NCI-H128 (cell line): Measurements from ENCODE around the gene EXOC6B.

ENCODE experiments used
- DNase-seq: peaks from one replicate; lab custom pipeline; 2025; ENCODE audit not compliant: unreplicated experiment; lab: John Stamatoyannopoulos, UW

EXOC6B gene

DNA sequence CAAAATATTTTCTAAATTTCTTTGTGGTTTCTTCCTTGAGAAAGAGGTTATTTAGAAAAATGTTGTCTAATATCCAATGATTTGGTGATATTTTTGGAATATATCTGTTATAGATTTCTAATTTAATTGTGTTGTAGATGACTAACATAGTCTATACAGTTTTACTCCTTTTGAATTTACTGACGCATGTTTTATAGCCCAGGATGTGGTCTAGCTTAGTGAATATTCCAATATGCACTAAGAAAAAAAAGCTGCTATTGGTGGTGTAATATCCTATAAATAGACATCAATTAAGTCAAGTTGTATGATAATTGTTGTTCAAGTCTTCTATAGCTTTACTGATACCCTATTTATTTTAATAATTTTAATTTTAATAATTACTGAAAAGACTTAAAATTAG, 437.6 kb downstream of the EXOC6B start:
- DNase-seq, result no peak

DNA sequence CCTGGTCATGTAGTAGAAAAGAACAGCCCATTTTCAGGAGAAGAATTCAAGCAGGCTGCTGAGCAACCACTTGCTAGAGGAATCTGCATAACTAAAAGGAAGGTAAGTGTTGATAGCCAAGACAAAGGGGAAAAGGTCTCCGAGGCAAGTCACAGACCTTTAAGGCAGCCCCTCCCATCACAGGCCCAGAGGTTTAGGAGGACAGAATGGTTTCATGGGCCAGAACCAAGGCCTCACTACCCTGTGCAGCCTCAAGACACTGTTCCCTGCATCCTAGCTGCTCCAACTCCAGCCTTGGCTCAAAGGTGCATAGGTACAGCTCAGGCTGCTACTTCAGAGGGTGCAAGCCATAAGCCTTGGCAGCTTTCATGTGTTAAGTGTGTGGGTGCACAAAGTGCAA, 439.5 kb downstream of the EXOC6B start:
- DNase-seq, result no peak

DNA sequence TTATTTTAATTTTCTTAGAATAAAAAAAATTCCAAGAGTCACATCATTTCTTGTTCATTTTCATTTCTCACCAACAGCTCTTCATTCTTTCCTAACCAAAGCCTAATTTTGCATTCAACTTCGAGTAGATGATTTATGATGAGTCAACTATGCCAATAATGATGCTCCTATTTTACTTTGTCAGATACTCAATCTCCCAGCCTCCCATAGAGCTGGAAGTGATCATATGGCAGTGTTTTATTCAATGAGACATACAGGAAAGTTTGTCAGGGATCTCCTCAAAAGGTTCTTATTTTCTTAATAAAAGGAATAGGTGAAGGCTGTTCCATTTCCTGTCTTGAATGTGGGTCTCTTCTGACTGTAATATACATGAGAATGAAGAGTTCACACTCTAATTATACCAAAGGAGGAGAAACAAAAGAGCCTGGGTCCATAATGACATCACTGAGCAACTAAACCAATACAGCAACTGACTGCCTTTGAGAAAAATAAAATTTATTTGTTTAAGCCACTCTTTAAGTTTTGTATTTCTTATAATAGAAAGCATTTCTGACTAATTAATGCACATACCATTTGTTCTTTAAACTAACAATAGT, 447.0 kb downstream of the EXOC6B start:
- no peak for DNase-seq

GRCh38 chr2:72367530-72368225, 458.2 kb downstream of the EXOC6B start:
- DNase-seq, result no peak

DNA sequence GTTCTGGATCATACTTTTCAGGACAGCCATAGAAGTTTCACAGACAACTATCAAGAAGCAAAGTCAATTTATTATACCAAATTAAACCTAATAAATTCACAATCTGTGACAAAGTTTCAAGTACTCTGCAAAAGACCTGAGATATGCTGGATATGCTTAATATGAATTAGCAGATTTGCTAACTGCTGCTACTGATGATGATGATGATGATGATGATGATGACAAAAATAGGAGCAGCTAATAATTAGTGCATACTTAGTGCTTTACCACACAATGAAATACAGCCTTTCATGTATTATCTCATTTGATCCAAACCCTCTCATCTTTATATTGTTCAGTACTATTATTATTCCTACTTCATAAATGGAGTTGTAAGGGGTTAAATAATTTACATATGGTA, 462.4 kb downstream of the EXOC6B start:
- DNase-seq, result no peak

DNA sequence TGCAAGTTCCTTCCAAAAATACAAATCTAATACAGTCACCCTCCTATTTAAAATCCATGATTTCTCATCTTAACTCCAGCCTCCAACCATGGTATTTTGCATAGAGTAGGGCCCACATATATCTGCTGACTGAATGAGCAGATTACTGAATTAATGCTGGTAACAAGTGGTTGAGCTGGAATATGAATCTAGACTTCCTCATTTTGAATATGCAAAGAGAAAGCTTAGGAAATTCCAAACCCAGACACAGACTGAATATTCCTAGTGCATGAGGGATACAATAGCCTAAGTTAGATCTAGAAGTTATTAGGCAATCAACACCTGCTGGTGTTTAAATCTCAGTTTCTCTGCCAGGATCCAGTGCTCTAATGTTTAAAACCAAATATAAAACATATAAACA, 463.1 kb downstream of the EXOC6B start:
- DNase-seq, result no peak

DNA sequence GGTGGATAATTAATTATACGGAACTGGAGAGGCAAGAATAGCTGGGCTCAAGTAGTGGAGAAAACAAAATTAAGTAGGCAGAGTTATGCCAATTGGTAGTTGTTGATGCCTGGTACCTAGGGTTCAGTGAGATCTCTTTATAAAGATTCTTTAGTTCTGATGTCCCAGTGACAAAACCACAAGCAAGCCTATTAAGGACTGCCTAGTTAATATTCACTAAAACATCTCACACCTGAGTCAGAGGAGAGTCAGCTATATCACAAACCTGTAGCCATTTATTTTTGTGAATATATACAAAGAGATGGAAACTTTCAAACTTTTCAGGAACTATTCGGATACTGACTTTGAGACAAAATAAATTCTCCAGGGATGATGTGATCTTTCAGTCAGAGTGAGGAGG, 464.3 kb downstream of the EXOC6B start:
- no peak for DNase-seq

GRCh38 chr2:72361042-72361441, 464.8 kb downstream of the EXOC6B start:
- no peak for DNase-seq

GRCh38 chr2:72350852-72351251, 475.0 kb downstream of the EXOC6B start:
- no peak for DNase-seq

- DNase-seq, result no peak
Observed at GRCh38 chr2:72349016-72349415, 476.8 kb downstream of the EXOC6B start.

DNA sequence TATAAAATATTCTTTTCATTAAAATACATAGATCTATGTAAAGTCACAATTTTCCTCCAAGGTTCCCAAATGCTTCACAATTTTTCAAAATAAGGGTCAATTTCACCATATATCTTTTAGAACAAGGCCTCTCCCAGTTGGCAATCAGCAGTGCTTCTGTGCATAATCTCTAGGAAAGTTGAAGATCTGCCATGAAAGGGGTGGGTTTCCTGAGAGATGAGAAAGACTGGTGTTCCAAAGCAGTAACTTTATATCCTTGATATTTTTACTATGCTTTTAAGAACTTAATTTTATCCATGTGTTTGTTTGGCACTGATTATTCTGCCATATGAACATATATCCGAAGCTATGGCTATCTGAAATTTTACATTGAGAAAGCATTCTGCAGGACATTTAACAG, 478.8 kb downstream of the EXOC6B start:
- DNase-seq, result no peak

DNA sequence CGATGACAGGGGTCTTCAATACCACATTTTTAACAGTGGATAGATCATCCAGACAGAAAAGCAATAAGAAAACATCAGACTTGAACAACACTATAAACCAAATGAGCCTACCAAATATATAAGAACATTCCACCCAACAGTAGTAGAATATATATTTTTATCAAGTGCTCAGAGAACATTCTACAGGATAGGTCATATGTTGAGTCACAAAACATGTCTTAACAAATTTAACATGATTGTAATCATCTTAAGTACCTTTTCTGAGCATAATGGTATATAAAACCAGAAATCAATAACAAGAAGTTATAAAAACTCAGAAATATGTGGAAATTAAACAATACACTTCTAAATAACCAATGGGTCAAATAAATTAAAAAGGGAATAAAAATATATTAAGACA, 484.2 kb downstream of the EXOC6B start:
- DNase-seq, result no peak

GRCh38 chr2:72340665-72341064, 485.2 kb downstream of the EXOC6B start:
- DNase-seq, result no peak

GRCh38 chr2:72338076-72338475, 487.8 kb downstream of the EXOC6B start:
- DNase-seq, result no peak

- no peak for DNase-seq
Observed at GRCh38 chr2:72332720-72333119, 493.1 kb downstream of the EXOC6B start.

DNA sequence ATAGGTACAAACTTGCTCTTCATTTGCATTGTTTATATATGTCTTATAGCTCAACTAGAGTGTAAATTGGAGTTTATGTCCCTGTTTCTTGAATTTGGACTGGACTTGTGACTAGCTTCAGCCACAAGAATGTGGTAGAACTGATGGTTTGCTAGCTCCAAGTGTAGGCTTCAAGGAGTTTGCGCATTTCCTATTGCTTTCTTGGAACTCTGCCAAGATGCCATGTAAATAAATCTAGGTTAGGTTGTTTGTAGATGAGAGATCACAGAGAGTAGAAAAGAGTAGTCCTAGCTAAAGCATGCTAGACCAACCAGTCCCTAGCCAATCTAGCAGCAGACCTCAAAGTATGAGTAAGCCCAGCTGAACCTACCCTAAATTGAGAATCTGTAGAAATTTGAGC, 495.2 kb downstream of the EXOC6B start:
- no peak for DNase-seq

- no peak for DNase-seq
Observed at GRCh38 chr2:72326759-72327158, 499.1 kb downstream of the EXOC6B start.

- no peak for DNase-seq
Observed at GRCh38 chr2:72325592-72326422, 500.0 kb downstream of the EXOC6B start.

- DNase-seq, result no peak
Observed at GRCh38 chr2:72316774-72317173, 509.1 kb downstream of the EXOC6B start.

DNA sequence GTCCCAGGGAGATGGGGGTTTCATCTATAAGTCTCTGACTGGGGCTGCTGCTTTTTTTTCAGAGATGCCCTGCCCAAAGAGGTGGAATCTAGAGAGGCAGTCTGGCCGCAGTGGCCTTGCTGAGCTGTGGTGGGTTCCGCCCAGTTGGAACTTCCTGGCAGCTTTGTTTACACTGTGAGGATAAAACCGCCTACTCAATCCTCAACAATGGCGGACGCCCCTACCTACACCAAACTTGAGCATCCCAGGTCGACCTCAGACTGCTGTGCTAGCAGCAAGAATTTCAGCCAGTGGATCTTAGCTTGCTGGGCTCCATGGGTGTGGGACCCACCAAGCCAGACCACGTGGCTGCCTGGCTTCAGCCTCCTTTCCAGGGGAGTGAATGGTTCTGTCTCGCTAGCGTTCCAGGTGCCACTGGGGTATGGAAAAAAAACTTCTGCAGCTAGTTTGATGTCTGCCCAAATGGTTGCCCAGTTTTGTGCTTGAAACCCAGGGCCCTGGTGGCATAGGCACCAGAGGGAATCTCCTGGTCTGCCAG, 525.6 kb downstream of the EXOC6B start:
- no peak for DNase-seq

- no peak for DNase-seq
Observed at GRCh38 chr2:72293620-72294019, 532.2 kb downstream of the EXOC6B start.

DNA sequence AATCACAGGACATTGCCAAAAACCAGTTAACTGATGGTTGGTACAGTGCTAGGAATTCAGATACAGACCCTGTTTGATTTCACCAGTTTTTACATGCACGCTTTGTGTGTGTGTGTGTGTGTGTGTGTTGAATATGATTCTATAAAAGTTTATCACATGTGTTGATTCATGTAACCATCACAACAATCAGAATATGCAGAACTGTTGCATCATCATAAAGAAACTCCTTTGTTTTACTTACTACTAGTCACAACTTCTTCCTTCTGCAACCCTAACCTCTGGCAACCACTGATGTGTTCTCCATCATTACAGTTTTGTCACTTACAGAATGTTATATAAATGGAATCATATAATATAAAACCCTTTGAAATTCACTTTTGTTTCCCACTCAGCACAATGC, 533.4 kb downstream of the EXOC6B start:
- DNase-seq, result no peak
